DOHH2 (cell line): Measurements from ENCODE around the gene CACNA2D1.

ENCODE experiments used
- EZH2phosphoT487 ChIP-seq: fragments of 200-600 bp; sonication (generic); IDR thresholded peaks from 2 replicates; pipeline ENCODE4 v1.6.1; 2017; ENCODE audit warnings: borderline replicate concordance, mild to moderate bottlenecking, antibody characterized with exemption, low read length, moderate library complexity, mixed read lengths
- TF ChIP-seq, protein P1 (sequence below): fragments of 200-600 bp; sonication (generic); IDR thresholded peaks from one replicate; pipeline ENCODE4 v1.5.1; 2014; ENCODE audit warnings: antibody characterized with exemption, mild to moderate bottlenecking, low read depth, low read length; ENCODE audit not compliant: poor library complexity, severe bottlenecking

DNA sequence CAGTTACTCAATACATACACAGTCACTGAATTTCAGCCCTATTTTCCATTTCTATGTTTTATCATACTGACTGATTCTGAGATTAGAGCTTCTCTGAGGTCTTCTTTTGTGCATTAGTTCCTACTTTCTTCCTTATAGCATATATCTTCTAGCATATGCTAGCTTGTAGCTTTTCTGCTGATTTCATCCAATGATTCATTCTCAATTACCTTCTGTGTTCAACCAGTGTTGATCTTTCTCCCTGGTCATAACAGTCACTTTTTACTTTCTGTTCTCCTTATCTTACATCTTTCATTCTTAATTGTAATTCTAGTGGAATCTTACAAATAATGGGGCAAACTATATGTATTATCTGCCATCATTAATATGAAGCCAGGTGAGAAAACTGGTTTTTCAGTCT lies 514.2 kb downstream of the CACNA2D1 start:
- TF ChIP-seq, protein P1, sequence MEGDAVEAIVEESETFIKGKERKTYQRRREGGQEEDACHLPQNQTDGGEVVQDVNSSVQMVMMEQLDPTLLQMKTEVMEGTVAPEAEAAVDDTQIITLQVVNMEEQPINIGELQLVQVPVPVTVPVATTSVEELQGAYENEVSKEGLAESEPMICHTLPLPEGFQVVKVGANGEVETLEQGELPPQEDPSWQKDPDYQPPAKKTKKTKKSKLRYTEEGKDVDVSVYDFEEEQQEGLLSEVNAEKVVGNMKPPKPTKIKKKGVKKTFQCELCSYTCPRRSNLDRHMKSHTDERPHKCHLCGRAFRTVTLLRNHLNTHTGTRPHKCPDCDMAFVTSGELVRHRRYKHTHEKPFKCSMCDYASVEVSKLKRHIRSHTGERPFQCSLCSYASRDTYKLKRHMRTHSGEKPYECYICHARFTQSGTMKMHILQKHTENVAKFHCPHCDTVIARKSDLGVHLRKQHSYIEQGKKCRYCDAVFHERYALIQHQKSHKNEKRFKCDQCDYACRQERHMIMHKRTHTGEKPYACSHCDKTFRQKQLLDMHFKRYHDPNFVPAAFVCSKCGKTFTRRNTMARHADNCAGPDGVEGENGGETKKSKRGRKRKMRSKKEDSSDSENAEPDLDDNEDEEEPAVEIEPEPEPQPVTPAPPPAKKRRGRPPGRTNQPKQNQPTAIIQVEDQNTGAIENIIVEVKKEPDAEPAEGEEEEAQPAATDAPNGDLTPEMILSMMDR = no peak
- TF ChIP-seq EZH2phosphoT487 = no peak
